GM23248 (cell line): ENCODE measurements around the gene SLC30A10. TPM values are rescaled to one million over a fixed set of nuclear protein-coding genes. Genes with fewer than 3 reads are reported as not detected.

Experiments
- DNase-seq: peaks from one replicate; pipeline ENCODE4 v3.0.0-alpha.2; 2015
- H2AFZ ChIP-seq: fragments of 200-600 bp; sonication (generic); 2 replicates; pipeline ENCODE4 v1.6.1; 2016; ENCODE audit warnings: antibody characterized with exemption
- H3F3A ChIP-seq: fragments of 200-600 bp; sonication (generic); 2 replicates; pipeline ENCODE4 v1.6.1; 2016; ENCODE audit warnings: mild to moderate bottlenecking, antibody characterized with exemption, mixed run types; ENCODE audit not compliant: insufficient read depth
- H3K27ac ChIP-seq: fragments of 200-600 bp; sonication (generic); 2 replicates; pipeline ENCODE4 v1.5.1; 2016; ENCODE audit warnings: mild to moderate bottlenecking
- H3K27me3 ChIP-seq: fragments of 200-600 bp; sonication (generic); replicated peaks from 2 replicates; pipeline ENCODE4 v1.6.1; 2016; ENCODE audit warnings: mild to moderate bottlenecking; ENCODE audit not compliant: insufficient read depth
- H3K36me3 ChIP-seq: fragments of 200-600 bp; sonication (generic); 2 replicates; pipeline ENCODE4 v1.6.1; 2016; ENCODE audit warnings: low read depth, mild to moderate bottlenecking
- H3K4me1 ChIP-seq: fragments of 200-600 bp; sonication (generic); 2 replicates; pipeline ENCODE4 v1.6.1; 2016; ENCODE audit warnings: mild to moderate bottlenecking; ENCODE audit not compliant: insufficient read depth
- H3K4me2 ChIP-seq: fragments of 200-600 bp; sonication (generic); one replicate; pipeline ENCODE4 v1.6.1; 2016; ENCODE audit warnings: mild to moderate bottlenecking; ENCODE audit not compliant: unreplicated experiment
- H3K4me3 ChIP-seq: fragments of 200-600 bp; sonication (generic); 2 replicates; pipeline ENCODE4 v1.5.1; 2016; ENCODE audit warnings: mild to moderate bottlenecking
- H3K79me2 ChIP-seq: fragments of 200-600 bp; sonication (generic); 2 replicates; pipeline ENCODE4 v1.6.1; 2016; ENCODE audit warnings: mild to moderate bottlenecking; ENCODE audit not compliant: insufficient read depth
- H3K9ac ChIP-seq: fragments of 200-600 bp; sonication (generic); 2 replicates; pipeline ENCODE4 v1.6.1; 2016; ENCODE audit warnings: mild to moderate bottlenecking
- H3K9me2 ChIP-seq: fragments of 200-600 bp; sonication (generic); 2 replicates; pipeline ENCODE4 v1.6.1; 2016; ENCODE audit warnings: mixed run types, mild to moderate bottlenecking, moderate library complexity; ENCODE audit not compliant: insufficient read depth
- H3K9me3 ChIP-seq: fragments of 200-600 bp; sonication (generic); one replicate; pipeline ENCODE4 v1.6.1; 2017; ENCODE audit warnings: low read depth
- H4K20me1 ChIP-seq: fragments of 200-600 bp; sonication (generic); 2 replicates; pipeline ENCODE4 v1.6.0; 2016; ENCODE audit not compliant: insufficient read depth
- EZH2 ChIP-seq: fragments of 200-600 bp; sonication (generic); IDR thresholded peaks from 2 replicates; pipeline ENCODE4 v1.6.1; 2018; ENCODE audit warnings: antibody characterized with exemption, mild to moderate bottlenecking; ENCODE audit not compliant: insufficient read depth, poor library complexity, severe bottlenecking
- EZH2phosphoT487 ChIP-seq: fragments of 200-600 bp; sonication (generic); IDR thresholded peaks from 2 replicates; pipeline ENCODE4 v1.6.1; 2018; ENCODE audit warnings: antibody characterized with exemption, moderate library complexity, mild to moderate bottlenecking, low read depth; ENCODE audit not compliant: insufficient read depth
- WGBS, 2 experiments: methylation state at CpG; one replicate each; pipeline ENCODE4 v1.1.6; 2015 to 2017; ENCODE audit warnings: low lambda C conversion rate in 2 of 2, low coverage in 1 of 2; ENCODE audit errors: missing lambda C conversion rate in 2 of 2; 5-methylcytosine and 5-hydroxymethylcytosine counted together
- in situ Hi-C: fragments of 300-500 bp; cut with MboI; formaldehyde crosslinking; loops from 2 replicates; pipeline ENCODE4 v1.15.0; 2020
- polyA plus RNA-seq: library from polyadenylated mRNA; unstranded; fragments of >200 nt; fragmentation: Nextera tagmentation; extraction: Ambion mirVana; gene quantifications from 2 replicates; pipeline ENCODE4 v1.2.1, GENCODE V29; 2016
- total RNA-seq: library from RNA; depleted of rRNA; stranded (reverse); fragments of >200 nt; shearing (Covaris generic); gene quantifications from 2 replicates; pipeline ENCODE4 v1.2.3, GENCODE V29; 2014

The SLC30A10 gene
- total and polyA plus RNA-seq, 2 experiments from 2014 or later = not detected

- H3K4me2 ChIP-seq = no peak overlapping the region
- TF ChIP-seq EZH2 (no peak), EZH2phosphoT487 (no peak)
- H3K9ac ChIP-seq = no peak overlapping the region
- no peaks in the 10 kb centered on the region for H3K9me3 ChIP-seq
- WGBS, 2 experiments = 26 to 38% methylated on average over 5 of the region's 5 CpGs
- H2AFZ ChIP-seq = no peak overlapping the region
- H4K20me1 ChIP-seq = no peaks in the 10 kb centered on the region
- in situ Hi-C loops = no loop called here
- no peaks in the 10 kb centered on the region for H3K27me3 ChIP-seq
- H3F3A ChIP-seq = no peaks in the 10 kb centered on the region
- H3K4me1 ChIP-seq = no peaks in the 10 kb centered on the region
- H3K79me2 ChIP-seq = no peaks in the 10 kb centered on the region
- H3K36me3 ChIP-seq = no peaks in the 10 kb centered on the region
- H3K4me3 ChIP-seq = no peak overlapping the region
- no peak overlapping the region for H3K27ac ChIP-seq
- DNase-seq = no peak
- no peaks in the 10 kb centered on the region for H3K9me2 ChIP-seq
Measured at GRCh38 chr1:219903353-219903871, 24.9 kb downstream of the SLC30A10 start.

DNA sequence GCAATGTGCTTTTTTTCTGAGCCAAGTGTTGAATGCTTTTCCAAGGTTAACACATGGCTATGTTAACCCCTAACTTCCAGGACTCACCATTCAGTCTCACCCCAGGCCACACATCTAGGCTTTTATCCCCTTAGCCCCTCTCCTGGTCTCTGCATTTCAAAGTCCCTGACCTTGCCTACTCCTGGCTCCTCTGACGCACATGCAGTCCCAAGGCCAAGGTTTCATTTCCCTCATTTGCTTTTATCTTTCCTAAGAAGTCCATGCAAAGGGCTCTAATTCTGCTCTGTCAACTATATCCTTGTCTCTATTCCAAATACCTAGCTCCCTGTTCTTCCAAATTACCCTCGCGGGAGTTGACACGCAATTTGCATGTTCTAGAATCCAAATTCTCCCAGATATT is 25.4 kb downstream of the SLC30A10 start:
- Histone ChIP-seq H3K27me3 (no peaks in the 10 kb centered on the region), H4K20me1 (no peaks in the 10 kb centered on the region), H3K4me2 (no peak overlapping the region), H3K4me1 (no peaks in the 10 kb centered on the region), H3K79me2 (no peaks in the 10 kb centered on the region), H2AFZ (no peak overlapping the region), H3K9me3 (no peaks in the 10 kb centered on the region), H3K9me2 (no peaks in the 10 kb centered on the region), H3F3A (no peaks in the 10 kb centered on the region), H3K9ac (no peak overlapping the region), H3K36me3 (no peaks in the 10 kb centered on the region), H3K4me3 (no peak overlapping the region), H3K27ac (no peak overlapping the region)
- WGBS, 2 experiments = 39 to 40% methylated on average over 4 of the region's 4 CpGs
- DNase-seq = no peak
- TF ChIP-seq EZH2 = no peak
- TF ChIP-seq EZH2phosphoT487 = no peak
- in situ Hi-C loops = no loop called here

DNA sequence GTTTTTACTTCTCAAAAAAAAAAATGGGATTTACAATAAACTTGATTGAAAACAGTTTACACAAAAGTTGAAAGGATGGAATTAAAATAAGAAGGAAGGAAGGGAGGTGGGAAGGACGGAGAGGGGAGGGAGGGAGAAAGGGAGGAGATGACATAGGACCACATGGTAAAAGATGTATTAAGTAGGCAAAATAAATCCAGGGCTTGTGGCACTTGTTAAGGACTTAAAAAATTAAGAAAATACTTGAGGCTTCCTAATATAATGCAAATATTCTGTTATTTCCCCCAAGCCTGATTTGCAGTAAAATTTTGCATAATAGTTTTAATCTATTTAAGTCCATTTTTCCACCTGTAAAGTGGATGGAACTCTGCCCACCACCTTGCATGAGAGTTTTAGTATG is 27.5 kb downstream of the SLC30A10 start:
- Histone ChIP-seq H3K79me2 (no peaks in the 10 kb centered on the region), H3K4me3 (no peak overlapping the region), H3K4me2 (no peak overlapping the region), H3K4me1 (no peaks in the 10 kb centered on the region), H3K9ac (no peak overlapping the region), H3K27me3 (no peaks in the 10 kb centered on the region), H4K20me1 (no peaks in the 10 kb centered on the region), H3K36me3 (no peaks in the 10 kb centered on the region), H3K27ac (no peak overlapping the region), H3K9me2 (no peaks in the 10 kb centered on the region), H2AFZ (no peak overlapping the region), H3K9me3 (no peaks in the 10 kb centered on the region), H3F3A (no peaks in the 10 kb centered on the region)
- TF ChIP-seq EZH2phosphoT487 (no peak), EZH2 (no peak)
- DNase-seq = no peak
- in situ Hi-C loops = no loop called here
- WGBS, 2 experiments = 31% methylated on average over 1 of the region's 1 CpG; no CpG with 5 or more reads in 1 of the 2 experiments

GRCh38 chr1:219900201-219900600 is 28.2 kb downstream of the SLC30A10 start:
- H3K27me3 ChIP-seq = no peaks in the 10 kb centered on the region
- no peaks in the 10 kb centered on the region for H3F3A ChIP-seq
- TF ChIP-seq EZH2 (no peak), EZH2phosphoT487 (no peak)
- no peak overlapping the region for H3K4me2 ChIP-seq
- H3K9me3 ChIP-seq = no peaks in the 10 kb centered on the region
- no peaks in the 10 kb centered on the region for H4K20me1 ChIP-seq
- no peak overlapping the region for H2AFZ ChIP-seq
- no peak overlapping the region for H3K4me3 ChIP-seq
- no peaks in the 10 kb centered on the region for H3K4me1 ChIP-seq
- no peak overlapping the region for H3K27ac ChIP-seq
- no peak overlapping the region for H3K9ac ChIP-seq
- H3K9me2 ChIP-seq = no peaks in the 10 kb centered on the region
- 5 to 16% methylated on average over 1 of the region's 1 CpG for WGBS, 2 experiments
- H3K36me3 ChIP-seq = no peaks in the 10 kb centered on the region
- no peak for DNase-seq
- in situ Hi-C loops = no loop called here
- no peaks in the 10 kb centered on the region for H3K79me2 ChIP-seq

DNA sequence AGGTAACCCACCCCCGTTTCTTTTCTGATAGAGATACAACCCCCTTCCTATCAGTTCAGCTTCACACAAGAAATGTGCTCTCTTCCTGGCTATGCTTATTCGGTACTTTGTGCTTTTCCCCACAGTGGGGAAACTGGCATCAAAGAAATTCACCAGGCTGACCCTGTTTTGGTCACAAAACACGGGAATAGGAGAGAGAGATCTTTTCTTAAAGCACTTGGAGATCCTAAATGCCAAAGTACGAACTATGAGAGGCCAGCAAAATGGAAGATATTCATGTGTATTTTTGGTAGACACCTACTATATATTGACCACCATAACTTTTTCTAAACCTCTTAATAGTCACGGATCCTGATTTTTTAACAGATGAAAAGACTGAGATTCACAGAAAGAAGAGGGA is 30.0 kb downstream of the SLC30A10 start:
- Histone ChIP-seq H3K9me2 (no peaks in the 10 kb centered on the region), H3K9me3 (no peaks in the 10 kb centered on the region), H3K79me2 (no peaks in the 10 kb centered on the region), H2AFZ (no peak overlapping the region), H4K20me1 (no peaks in the 10 kb centered on the region), H3K4me3 (no peak overlapping the region), H3F3A (no peaks in the 10 kb centered on the region), H3K27me3 (no peaks in the 10 kb centered on the region), H3K4me2 (no peak overlapping the region), H3K4me1 (no peaks in the 10 kb centered on the region), H3K36me3 (no peaks in the 10 kb centered on the region), H3K27ac (no peak overlapping the region), H3K9ac (no peak overlapping the region)
- 42% methylated on average over 5 of the region's 5 CpGs for WGBS, 2 experiments
- DNase-seq = no peak
- TF ChIP-seq EZH2 = no peak
- TF ChIP-seq EZH2phosphoT487 = no peak
- in situ Hi-C loops = no loop called here
